HG02571 (cell line): Measurements from ENCODE around the gene CEP89.
"Not testable (repeated sequence)": the region's sequence is repeated elsewhere in the genome, so short reads cannot be mapped to it uniquely, and the experiment has no call there.

Experiments
- ATAC-seq: cut with Tn5 transposase; IDR thresholded peaks from one replicate; pipeline ENCODE4 v1.9.1; 2021; ENCODE audit warnings: mild to moderate bottlenecking, moderate library complexity; ENCODE audit not compliant: unreplicated experiment

The CEP89 gene

GRCh38 chr19:32969549-32969948 lies 2.2 kb downstream of the CEP89 start:
- no peak for ATAC-seq

- ATAC-seq = no peak
Measured at GRCh38 chr19:32966750-32967149, 5.0 kb downstream of the CEP89 start.

- no peak for ATAC-seq
Measured at GRCh38 chr19:32945260-32945659, 26.5 kb downstream of the CEP89 start.

GRCh38 chr19:32941273-32941672 lies 30.5 kb downstream of the CEP89 start:
- not testable (repeated sequence) for ATAC-seq

GRCh38 chr19:32936065-32936464 lies 35.7 kb downstream of the CEP89 start:
- ATAC-seq = no peak

GRCh38 chr19:32935629-32936028 lies 36.1 kb downstream of the CEP89 start:
- no peak for ATAC-seq

- no peak for ATAC-seq
Measured at GRCh38 chr19:32933571-32933970, 38.2 kb downstream of the CEP89 start.

GRCh38 chr19:32930567-32930966 lies 41.2 kb downstream of the CEP89 start:
- ATAC-seq = no peak

- no peak for ATAC-seq
Measured at GRCh38 chr19:32928806-32929205, 43.0 kb downstream of the CEP89 start.

GRCh38 chr19:32924200-32924599 lies 47.6 kb downstream of the CEP89 start:
- no peak for ATAC-seq

- no peak for ATAC-seq
Measured at GRCh38 chr19:32921624-32922023, 50.1 kb downstream of the CEP89 start.

- ATAC-seq = no peak
Measured at GRCh38 chr19:32919365-32919764, 52.4 kb downstream of the CEP89 start.

GRCh38 chr19:32917616-32917996 lies 54.2 kb downstream of the CEP89 start:
- ATAC-seq = no peak

GRCh38 chr19:32916969-32917615 lies 54.7 kb downstream of the CEP89 start:
- ATAC-seq = no peak

- no peak for ATAC-seq
Measured at GRCh38 chr19:32914879-32915660, 56.7 kb downstream of the CEP89 start.

GRCh38 chr19:32911467-32911866 lies 60.3 kb downstream of the CEP89 start:
- no peak for ATAC-seq

- ATAC-seq = no peak
Measured at GRCh38 chr19:32910874-32911273, 60.9 kb downstream of the CEP89 start.

- no peak for ATAC-seq
Measured at GRCh38 chr19:32910094-32910493, 61.7 kb downstream of the CEP89 start.

- ATAC-seq = no peak
Measured at GRCh38 chr19:32909257-32909656, 62.5 kb downstream of the CEP89 start.

- ATAC-seq = no peak
Measured at GRCh38 chr19:32908641-32909190, 63.0 kb downstream of the CEP89 start.

- ATAC-seq = no peak
Measured at GRCh38 chr19:32902448-32902847, 69.3 kb downstream of the CEP89 start.

GRCh38 chr19:32901504-32902161 lies 70.1 kb downstream of the CEP89 start:
- no peak for ATAC-seq
